Frontal cortex (tissue), 4 donors: Measurements from ENCODE around the gene ACADVL. TPM values are rescaled to one million over a fixed set of nuclear protein-coding genes. Genes with fewer than 3 reads are reported as not detected.

Experiments
- DNase-seq, 2 donors: peaks; one replicate each; pipeline ENCODE4 v3.0.0; 2012; ENCODE audit warnings: low spot score in 2 of 2
- FAIRE-seq: peaks from 2 replicates; lab custom pipeline; 2012; peaks lifted over from hg19 to GRCh38; lab: Jason Lieb, UNC
- small RNA-seq: library from RNA; depleted of rRNA; stranded (forward); fragments of <200 nt; gene quantifications from one replicate; pipeline ENCODE3, GENCODE V24; 2014
- total RNA-seq: library from RNA; depleted of rRNA; stranded (reverse); fragments of >200 nt; gene quantifications from one replicate; pipeline ENCODE4 v1.2.3, GENCODE V29; 2014
- donor health status: control.
- donor health status: control.
- donor health status: control.

Gene ACADVL
- total RNA-seq, 1 donor from 2014 or later = 65.6 TPM

DNA sequence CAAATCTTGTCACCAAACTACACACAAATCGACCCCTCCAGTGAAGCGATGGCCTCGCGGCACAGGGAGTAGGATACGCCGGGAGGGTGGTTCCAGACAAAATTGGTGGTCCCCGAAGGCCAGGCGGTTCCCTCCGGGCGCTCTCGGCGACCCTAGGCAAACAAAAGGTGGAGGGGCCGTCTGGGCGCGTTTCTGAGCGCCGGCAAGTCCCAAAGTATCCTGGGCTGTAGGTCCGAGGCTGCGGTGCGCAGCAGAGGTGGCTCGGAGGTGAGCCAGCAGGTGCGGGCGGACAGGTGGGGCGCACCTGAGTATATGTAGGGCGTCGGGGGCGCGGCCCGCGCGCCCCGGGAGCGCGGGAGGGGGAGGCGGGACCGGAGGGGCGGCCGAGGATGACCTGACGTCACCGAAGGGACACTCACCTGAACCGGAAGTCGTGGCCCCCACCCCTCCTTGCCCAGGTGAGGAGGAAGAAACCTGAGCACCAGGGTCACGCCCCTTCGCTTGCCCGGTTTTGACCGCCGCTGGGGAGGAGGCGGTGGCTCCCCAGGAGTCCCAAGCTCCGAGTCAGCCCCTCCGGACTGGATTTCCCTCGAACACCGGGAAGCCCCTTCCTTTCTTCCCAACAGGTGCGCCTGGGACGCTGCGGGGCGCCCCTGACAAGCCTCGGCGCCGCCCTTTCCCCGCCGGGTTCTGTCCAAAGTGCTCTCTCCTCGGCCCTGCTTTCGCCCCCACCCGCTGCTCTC lies 42.6 kb downstream of the ACADVL start, which contains the start of gene CLDN7:
CLDN7 (minus strand) TSS at position 287 of the 743 bp plus-strand sequence. CDS start 435 bp downstream, outside the sequence.
- DNase-seq (no peak), FAIRE-seq (no peak)

DNA sequence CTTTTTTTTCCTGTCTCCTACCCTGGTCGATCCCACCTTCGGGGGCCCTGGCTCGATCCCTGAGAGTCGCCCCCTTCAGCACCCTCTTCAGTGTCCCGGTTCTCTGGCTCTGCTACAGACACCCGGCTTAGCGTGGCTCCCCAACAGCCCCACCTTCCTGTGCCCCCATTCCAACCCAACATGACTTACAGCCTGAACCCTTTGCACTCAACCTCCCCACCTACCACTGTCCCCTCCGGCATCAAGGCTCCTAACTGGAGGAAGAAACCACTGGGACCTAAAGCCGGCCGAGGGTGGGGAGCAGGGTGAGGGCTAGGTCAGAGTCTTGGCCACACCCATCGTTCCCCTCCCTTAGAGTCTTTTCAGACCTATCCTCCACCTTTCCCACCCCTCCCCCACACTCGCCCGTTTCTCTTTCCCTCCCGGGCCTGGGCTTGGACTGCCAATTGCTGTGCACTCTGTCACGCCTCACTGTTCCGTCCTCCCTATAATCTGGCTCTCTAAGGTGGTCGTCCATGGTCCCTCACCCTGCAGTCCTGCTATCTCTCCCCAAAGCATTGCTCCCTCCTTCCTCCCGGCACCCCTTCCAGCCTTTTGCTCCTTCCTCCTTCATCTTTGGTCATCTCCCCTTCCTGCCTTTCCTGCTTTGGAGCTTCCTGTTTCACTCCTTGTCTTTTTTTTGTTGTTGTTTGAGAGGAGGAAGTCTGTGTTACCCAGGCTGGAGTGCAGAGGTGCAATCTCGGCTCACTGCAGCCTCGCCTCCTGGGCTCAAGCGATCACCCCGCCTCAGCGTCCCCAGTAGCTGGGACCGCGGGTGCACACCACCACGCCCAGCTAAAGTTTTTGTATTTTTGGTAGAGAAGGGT lies 43.4 kb downstream of the ACADVL start:
- FAIRE-seq = no peak
- DNase-seq = no peak

- FAIRE-seq = no peak
- DNase-seq = no peak
Measured at GRCh38 chr17:7263801-7264078, 44.0 kb downstream of the ACADVL start.

DNA sequence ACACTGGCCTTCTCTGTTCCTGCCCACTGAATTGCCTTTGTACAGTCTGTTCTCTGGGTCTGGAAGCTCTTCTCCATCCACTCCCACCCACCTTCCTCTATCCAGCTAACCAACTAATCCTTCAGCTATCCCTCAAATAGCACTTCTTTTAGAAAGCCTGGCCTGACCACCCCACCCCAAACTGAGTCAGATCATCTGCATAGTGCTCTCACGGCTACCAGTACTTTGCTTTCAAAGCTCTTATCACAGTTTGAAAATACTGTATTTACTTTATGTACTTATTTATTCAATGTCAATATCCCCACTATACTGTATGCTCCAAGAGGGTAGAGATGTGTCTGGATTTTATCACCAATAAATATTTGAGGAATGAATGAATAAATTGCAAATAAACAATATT lies 47.0 kb downstream of the ACADVL start:
- no peak for DNase-seq

More for the DNA sequence above, 47.0 kb downstream of the ACADVL start:
- no peak for FAIRE-seq

Small RNA genes lying within 50 kb of the gene (small RNA-seq; reads per million reads assigned to genes)
- not detected for gene AC120057.4
- gene MIR324 = 7.2 reads per million, percentile 94 among the genes with 10 or more reads in this experiment
- not detected for gene RF00019

Other genes with a start within 250 kb of the ACADVL start
- gene ALOX12, start 223.9 kb upstream of the ACADVL start, total RNA-seq = under 0.01 TPM
- 13.5 TPM for gene RNASEK, start 207.3 kb upstream of the ACADVL start, total RNA-seq
- 2.0 TPM for gene BCL6B, start 196.9 kb upstream of the ACADVL start, total RNA-seq
- 0.82 TPM for gene SLC16A13, start 183.9 kb upstream of the ACADVL start, total RNA-seq
- not detected for gene SLC16A11, start 175.8 kb upstream of the ACADVL start, total RNA-seq
- gene CLEC10A, start 139.7 kb upstream of the ACADVL start, total RNA-seq = not detected
- not detected for gene ASGR2, start 105.1 kb upstream of the ACADVL start, total RNA-seq
- gene ASGR1, start 40.6 kb upstream of the ACADVL start, total RNA-seq = 18.8 TPM
- 111 TPM for gene DLG4, start 102 bp upstream of the ACADVL start, total RNA-seq
- 53.4 TPM for gene DVL2, start 14.6 kb downstream of the ACADVL start, total RNA-seq
- 34.6 TPM for gene PHF23, start 19.5 kb downstream of the ACADVL start, total RNA-seq
- 108 TPM for gene GABARAP, start 22.5 kb downstream of the ACADVL start, total RNA-seq
- 18.8 TPM for gene CTDNEP1, start 31.8 kb downstream of the ACADVL start, total RNA-seq
- 26.9 TPM for gene ELP5, start 32.3 kb downstream of the ACADVL start, total RNA-seq
- gene CLDN7, start 42.5 kb downstream of the ACADVL start, total RNA-seq = 0.82 TPM
- gene SLC2A4, start 61.8 kb downstream of the ACADVL start, total RNA-seq = under 0.01 TPM
- gene YBX2, start 74.7 kb downstream of the ACADVL start, total RNA-seq = 1.2 TPM
- gene EIF5A, start 87.7 kb downstream of the ACADVL start, total RNA-seq = 208 TPM
- gene GPS2, start 95.4 kb downstream of the ACADVL start, total RNA-seq = 35.5 TPM
- gene NEURL4, start 109.4 kb downstream of the ACADVL start, total RNA-seq = 44.8 TPM
- gene ACAP1, start 116.6 kb downstream of the ACADVL start, total RNA-seq = 0.41 TPM
- 3.3 TPM for gene KCTD11, start 132.2 kb downstream of the ACADVL start, total RNA-seq
- not detected for gene TMEM95, start 135.2 kb downstream of the ACADVL start, total RNA-seq
- gene TNK1, start 161.2 kb downstream of the ACADVL start, total RNA-seq = 0.82 TPM
- 10.6 TPM for gene PLSCR3, start 174.6 kb downstream of the ACADVL start, total RNA-seq
- 80.3 TPM for gene TMEM256, start 184.2 kb downstream of the ACADVL start, total RNA-seq
- gene NLGN2, start 187.9 kb downstream of the ACADVL start, total RNA-seq = 8.2 TPM
- not detected for gene SPEM1, start 200.4 kb downstream of the ACADVL start, total RNA-seq
- not detected for gene SPEM2, start 205.7 kb downstream of the ACADVL start, total RNA-seq
- gene SPEM3, start 208.9 kb downstream of the ACADVL start, total RNA-seq = not detected
- gene TMEM102, start 215.5 kb downstream of the ACADVL start, total RNA-seq = 2.0 TPM
- 5.3 TPM for gene FGF11, start 219.6 kb downstream of the ACADVL start, total RNA-seq
- gene CHRNB1, start 225.1 kb downstream of the ACADVL start, total RNA-seq = 16.7 TPM